NCI-H69 (cell line): ENCODE measurements around the gene FAM171A2.
A peak's percentile ranks its signal among the peaks of the same experiment; 100 is the strongest.

ENCODE experiments used
- DNase-seq: peaks from one replicate; lab custom pipeline; 2025; lab: John Stamatoyannopoulos, UW

The FAM171A2 gene

DNA sequence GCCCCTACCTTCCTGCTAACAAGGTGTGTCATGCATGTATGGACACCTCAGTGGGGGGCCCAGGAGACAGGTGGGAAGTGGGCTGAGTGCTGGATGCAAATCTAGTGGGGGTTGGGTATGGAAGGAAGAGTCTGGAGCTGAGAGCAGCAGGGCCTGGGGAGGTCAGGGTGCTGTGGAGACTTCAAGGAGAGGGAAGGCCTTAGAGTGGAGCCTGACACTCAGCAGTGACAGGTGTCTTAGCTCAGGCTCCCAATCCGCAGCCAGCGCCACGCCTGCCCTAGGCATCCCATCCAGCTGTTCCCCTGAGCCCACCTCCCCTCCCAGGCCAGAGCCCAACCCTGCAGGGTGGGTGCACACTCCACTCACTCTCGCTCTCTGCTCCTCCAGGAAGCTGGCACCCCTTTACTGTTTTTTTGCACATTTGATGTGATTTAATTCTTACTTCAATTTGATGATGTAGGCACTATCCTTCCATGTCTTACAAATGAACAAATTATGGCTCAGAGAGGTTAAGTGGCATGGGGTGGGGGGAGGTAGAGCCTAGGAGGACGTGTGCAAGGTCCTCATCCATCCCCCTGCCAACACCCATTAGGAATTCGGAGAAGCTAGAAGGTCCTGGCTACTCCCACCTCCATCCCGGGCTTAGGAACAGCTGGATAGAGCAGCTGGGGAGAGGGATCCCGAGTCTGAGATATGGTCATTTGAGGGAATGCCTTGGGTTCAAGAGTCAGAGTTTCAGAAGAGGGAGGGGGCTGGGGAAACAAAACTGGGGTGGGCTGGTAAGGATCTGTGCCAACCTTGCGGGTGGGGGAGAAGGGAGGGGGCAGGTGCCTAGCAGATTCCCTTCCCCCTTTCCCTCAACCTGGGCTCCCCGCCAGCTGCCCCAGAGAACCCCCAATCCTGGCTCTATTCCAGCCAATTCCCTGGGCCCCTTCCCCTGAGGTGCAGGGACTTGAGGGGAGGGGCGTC lies 2.1 kb downstream of the FAM171A2 start:
- peak; percentile 57 for DNase-seq

DNA sequence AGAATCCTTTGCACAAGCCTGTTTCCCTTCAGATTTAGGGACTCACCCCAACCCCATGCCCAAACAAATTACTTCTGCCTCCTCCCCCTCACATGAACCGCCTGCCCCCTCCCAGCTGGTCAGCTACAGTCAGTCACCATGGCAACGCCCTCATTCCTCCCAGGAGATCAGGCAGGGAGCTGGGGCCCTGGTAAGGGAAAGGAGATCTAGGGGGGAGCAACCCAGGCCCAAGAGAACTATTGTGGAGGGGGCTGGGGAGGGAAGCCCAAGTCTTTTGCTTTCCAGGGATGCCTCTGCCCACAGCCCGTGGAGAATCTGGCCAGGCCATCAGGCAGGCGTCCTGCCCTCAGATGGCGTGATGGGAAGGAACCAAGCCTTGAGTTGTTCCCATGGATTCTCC lies 2.8 kb downstream of the FAM171A2 start:
- peak; percentile 50 for DNase-seq

DNA sequence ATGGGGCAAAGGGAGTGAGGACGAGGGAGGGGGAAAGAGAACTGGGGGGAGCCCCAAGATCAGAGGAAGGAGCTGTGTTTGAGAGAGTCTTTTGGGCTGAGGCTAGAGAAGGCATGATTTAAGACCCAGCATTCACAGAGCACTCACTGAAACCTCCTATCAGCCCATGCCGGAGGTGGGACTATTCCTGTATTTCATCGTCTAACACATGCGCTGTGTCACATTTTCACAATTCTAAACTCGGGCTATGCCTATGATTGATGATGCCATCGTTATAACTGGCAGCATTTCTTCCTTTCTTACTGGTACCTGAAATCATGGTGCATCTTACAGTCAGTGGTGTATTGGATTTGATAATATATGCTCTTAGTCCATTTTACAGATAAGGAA lies 3.5 kb downstream of the FAM171A2 start:
- DNase-seq: no peak

DNA sequence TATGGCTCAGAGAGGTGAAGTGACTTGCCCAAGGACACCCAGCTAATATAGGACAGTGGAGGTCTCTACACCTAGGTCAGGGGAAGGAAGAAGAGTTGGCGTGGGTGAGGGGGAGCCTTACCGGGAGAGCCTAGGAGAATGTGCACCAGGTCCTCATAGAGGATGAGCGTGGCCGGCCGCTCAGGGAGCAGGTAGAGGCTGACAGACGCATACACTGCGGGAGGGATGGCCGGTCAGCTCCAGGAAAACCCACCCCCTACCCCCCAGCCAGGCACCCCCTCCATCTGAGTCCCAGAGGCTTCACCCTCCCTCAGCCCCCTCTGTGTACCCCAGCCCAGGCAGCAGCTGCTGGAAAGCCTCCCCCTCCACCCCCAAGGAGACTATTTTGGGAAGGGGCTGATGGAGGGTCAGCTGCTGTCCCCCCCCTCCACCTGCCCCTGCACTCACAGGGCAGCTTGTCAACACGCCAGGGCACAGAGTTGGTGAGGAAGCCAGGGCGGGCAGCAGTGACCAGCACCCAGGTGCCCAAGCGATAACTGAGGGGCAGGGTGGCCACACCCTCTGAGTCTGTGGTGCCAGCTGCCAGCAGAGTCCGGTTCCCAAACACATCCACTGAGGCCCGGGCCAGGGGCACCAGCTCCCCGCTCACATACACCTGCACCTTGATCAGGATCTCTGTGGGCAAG lies 4.1 kb downstream of the FAM171A2 start:
- no peak for DNase-seq

DNA sequence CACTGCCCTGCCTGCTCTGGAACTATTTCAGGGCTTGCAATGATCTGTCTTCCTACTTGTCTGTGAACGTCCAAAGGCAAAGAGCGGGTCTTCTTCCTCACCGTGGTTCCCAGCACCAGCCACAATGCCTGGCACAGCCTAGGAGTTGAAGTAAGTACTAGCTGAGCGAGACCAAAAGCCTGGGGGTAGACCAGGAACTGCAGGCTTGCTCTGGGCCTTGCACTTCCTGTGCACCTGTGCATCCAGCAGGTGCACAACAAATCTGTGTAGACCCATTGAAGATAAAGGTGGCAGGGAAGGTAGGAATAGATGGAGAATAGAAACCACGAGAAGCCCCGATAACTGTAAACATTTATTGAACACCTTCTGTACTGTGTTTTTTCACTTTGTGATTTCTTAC lies 4.6 kb downstream of the FAM171A2 start:
- DNase-seq: no peak

DNA sequence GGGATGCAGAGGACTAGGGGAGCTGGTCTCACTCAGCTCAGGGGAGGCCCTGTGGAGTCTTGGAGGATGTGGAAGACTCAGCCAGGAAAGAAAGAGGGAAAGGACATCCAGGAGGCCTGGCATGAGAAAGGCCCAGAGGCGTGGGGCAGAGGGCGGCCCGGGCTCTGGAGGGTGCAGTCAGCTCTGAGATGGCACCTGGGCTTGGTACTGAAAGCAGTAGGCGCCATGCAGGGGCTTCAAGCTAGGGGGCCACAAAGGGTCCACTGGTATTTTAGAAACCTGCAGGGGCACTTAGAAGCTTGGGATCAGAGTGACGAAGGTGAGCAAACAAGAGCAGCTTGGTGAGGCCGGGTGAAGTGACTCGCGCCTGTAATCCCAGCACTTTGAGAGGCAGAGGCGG lies 5.6 kb downstream of the FAM171A2 start:
- DNase-seq: no peak

DNA sequence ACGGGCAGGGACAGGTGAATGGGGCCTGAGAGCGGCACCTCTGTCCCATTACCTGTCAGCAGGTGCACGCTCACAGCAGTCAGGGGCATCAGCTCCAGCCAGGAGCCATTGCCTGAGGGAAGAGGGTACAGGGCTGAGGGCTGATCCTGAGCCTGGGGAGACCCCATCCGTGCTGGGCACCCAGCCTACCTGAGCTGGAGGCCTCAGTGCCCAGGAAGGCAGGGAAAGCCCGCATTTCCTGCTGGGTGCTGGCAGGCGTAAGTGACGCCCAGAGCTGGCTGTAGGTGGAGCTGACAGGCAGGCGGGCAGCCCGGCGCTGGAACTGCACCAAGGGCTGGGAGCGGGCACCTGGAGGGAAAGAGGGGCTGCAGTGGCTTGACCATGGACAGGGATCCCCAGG lies 7.4 kb downstream of the FAM171A2 start:
- DNase-seq: no peak

DNA sequence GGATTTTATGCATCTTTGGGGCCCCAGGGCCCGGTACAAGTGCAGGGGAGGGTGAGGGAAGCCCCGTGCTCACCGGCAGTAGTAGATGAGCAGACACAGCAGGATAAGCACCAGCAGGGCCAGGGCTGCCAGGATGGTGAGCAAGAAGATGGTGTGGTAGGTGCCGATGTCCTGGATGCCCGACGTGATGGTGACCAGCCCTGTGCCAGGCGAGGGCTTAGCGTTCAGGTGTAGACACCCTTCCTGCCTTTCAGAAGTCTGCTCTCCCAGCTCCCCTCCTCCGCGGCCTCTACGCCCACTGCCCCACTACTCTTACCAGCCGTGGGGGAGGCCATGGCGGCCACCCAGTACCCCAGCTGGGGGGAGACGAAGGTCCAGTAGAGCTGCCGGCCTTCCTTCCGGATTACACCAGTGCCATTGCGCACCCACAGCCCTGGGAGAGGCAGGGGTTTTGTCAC lies 8.0 kb downstream of the FAM171A2 start:
- no peak for DNase-seq

DNA sequence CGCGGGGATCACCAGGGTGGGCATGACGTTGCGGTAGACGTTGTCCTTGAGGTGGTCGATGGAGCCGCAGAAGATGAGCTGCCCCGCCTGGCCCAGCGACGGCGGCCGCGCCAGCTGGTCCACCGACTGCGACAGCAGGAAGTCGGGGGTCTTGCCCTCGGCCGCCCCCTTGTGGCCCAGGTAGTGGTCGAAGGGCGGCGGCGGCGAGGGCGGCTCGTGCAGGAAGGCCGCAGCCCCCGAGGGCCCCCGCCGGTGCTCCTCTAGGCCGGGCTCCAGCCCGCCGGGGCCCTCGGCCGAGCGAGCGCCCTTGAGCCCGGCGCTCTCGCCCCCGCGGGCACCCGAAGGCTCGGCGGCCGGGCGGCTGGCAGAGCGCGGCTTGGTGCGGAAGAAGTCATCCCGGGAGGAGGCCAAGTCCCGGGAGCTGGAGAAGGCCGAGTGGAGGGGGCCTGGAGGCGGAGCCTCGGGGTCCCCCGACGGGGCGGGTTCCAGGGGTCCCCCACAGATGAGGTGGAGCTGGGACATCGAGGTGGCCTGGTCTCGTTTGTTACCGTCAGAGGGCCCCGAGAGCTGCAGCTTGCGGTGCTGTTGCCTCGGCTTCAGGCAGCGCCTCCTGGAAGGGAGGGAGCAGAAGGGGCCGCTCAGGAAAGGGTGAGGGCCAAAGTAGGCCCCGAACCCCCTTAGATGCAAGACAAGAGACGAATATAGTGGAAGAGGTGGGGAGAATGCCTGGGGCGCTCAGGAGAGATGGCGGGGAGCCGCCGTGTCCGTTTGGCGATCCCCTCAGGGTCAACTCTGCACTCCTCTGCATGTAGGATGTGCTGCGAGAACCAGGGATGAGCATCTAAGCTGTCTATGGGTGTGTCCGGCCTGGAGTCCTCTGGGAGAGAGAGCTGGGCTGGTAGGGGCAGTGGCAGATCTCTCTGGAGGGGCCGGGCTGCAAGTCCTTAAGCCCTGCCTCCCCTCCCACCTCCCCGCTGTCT lies 8.8 kb downstream of the FAM171A2 start:
- no peak for DNase-seq

DNA sequence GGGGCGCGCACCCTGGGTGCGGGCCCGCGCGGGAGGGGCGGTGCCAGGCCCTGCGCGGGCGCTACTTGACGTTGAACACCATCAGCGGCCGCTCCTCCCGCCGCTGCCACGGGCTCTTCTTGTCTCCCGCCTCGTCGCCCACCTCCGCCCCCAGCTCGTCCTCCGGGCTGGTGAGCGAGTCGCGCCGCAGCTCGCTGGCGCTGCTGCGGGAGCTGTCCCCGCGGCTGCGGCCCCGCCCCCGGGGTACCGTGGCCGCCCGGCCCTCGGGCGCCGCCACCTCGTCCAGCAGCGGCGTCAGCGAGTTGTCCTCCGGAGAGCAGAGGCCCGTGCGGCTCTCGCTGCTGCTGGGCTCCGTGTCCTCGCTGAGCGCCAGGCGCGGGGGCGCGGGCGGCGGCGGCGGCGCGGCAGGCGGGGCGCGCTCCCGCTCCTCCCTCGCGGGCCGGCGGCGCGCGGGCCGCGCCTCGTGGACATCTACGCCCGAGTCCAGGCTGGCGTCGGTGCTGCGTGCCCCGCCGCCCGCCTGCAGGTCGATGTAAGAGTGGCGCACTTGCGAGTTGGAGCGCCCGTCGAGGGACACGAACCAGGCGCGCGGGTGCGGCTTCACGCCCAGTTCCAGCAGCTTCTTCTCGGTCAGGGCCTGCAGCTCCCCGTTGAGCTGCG lies 9.9 kb downstream of the FAM171A2 start:
- no peak for DNase-seq

DNA sequence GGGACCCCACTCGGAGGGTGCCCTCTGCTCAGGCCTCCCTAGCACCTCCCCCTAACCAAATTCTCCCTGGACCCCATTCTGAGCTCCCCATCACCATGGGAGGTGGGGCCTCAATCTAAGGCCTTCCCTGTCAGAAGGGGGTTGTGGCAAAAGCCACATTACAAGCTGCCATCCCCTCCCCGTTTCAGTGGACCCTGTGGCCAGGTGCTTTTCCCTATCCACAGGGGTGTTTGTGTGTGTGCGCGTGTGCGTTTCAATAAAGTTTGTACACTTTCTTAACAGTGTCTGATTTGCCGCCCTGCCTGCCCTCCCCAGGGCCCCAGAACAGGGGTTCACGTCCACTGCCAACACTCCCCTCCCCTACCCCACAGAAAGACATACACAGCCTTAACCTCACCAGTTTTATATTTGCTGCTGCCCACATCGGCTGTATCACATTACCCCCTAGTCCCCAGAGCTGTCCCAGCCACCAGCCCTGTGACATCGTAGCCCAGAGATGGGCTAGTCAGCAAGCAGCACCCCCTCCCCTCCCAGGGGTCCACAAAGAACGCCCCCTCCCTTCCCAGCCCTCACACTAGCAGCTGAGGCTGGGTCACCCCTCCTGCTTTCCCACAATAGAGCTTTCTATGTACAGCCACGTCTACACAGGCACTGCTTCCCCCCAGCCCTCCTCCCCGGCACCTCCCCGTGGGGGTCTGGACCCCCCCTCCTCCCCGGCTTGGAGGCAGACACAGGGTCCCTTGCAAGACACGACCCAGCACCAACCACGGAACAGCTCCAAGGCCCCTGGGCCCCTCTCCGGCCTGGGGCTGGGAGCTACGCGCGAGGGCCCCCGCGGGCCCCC lies 10.6 kb downstream of the FAM171A2 start:
- DNase-seq: no peak

DNA sequence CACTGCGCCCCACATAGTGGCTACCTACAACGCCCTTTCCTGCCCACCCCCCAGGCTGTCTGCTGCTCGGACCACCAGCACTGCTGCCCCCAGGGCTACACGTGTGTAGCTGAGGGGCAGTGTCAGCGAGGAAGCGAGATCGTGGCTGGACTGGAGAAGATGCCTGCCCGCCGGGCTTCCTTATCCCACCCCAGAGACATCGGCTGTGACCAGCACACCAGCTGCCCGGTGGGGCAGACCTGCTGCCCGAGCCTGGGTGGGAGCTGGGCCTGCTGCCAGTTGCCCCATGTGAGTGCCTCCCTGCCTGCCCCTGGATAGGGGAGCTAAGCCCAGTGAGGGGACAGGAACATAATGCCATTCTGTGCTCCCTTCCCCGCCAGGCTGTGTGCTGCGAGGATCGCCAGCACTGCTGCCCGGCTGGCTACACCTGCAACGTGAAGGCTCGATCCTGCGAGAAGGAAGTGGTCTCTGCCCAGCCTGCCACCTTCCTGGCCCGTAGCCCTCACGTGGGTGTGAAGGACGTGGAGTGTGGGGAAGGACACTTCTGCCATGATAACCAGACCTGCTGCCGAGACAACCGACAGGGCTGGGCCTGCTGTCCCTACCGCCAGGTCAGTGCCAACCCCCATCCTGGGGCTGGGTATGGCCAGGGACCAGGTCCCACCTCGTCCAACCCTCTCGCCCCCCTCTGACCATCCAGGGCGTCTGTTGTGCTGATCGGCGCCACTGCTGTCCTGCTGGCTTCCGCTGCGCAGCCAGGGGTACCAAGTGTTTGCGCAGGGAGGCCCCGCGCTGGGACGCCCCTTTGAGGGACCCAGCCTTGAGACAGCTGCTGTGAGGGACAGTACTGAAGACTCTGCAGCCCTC lies 11.5 kb downstream of the FAM171A2 start:
- DNase-seq: no peak

DNA sequence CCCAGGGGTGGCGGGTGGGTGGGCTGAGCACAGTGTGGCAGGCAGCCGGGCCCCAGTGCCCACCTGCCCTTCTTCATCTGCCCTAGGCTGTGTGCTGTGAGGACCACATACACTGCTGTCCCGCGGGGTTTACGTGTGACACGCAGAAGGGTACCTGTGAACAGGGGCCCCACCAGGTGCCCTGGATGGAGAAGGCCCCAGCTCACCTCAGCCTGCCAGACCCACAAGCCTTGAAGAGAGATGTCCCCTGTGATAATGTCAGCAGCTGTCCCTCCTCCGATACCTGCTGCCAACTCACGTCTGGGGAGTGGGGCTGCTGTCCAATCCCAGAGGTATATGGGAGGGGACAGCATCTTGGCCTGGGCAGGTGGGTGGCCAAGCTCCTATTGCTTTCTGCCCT lies 12.2 kb downstream of the FAM171A2 start:
- no peak for DNase-seq

DNA sequence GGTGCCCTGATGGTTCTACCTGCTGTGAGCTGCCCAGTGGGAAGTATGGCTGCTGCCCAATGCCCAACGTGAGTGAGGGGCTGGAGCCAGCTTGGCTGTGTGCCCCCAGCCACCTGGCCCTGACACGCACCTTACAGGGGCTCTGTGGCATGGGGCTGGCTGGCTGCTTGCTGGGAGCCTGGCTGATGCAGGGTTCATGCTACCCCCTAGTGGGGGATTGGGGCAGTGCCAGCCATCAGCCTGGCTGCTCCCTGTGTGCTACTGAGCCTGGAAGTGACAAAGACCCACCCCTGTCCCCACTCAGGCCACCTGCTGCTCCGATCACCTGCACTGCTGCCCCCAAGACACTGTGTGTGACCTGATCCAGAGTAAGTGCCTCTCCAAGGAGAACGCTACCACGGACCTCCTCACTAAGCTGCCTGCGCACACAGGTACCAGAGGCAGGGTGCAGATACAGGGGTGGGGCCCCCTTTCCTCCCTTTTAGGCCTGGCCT lies 12.9 kb downstream of the FAM171A2 start:
- peak; percentile 67 for DNase-seq

DNA sequence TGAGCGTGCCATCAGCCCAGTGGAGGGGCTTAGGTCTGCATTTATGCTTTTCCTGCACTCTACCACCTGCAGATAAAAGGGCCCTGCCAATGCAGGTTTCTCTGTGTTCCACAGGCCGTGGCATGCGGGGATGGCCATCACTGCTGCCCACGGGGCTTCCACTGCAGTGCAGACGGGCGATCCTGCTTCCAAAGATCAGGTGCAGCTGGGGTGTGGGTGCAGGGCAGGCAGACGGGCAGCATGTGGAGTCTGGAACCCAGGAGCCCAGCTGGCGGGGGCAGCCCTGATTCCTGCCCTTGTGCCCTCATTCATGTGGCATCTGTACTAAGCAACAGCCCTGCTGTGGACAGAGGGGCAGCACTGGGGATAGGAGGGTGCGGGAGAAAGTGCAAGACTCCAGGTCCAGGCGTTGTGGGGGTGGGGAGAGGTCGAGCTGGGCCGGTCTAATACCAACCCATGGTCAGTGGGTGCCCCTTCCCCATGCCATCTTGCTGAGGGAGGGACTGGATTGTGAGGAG lies 14.0 kb downstream of the FAM171A2 start:
- no peak for DNase-seq

DNA sequence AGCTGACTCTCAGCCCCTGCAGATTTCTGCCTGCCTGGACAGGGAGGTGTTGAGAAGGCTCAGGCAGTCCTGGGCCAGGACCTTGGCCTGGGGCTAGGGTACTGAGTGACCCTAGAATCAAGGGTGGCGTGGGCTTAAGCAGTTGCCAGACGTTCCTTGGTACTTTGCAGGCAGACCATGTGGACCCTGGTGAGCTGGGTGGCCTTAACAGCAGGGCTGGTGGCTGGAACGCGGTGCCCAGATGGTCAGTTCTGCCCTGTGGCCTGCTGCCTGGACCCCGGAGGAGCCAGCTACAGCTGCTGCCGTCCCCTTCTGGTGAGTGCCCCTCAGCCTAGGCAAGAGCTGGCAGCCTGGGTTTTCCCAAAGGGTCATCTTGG lies 14.7 kb downstream of the FAM171A2 start:
- DNase-seq: no peak

DNA sequence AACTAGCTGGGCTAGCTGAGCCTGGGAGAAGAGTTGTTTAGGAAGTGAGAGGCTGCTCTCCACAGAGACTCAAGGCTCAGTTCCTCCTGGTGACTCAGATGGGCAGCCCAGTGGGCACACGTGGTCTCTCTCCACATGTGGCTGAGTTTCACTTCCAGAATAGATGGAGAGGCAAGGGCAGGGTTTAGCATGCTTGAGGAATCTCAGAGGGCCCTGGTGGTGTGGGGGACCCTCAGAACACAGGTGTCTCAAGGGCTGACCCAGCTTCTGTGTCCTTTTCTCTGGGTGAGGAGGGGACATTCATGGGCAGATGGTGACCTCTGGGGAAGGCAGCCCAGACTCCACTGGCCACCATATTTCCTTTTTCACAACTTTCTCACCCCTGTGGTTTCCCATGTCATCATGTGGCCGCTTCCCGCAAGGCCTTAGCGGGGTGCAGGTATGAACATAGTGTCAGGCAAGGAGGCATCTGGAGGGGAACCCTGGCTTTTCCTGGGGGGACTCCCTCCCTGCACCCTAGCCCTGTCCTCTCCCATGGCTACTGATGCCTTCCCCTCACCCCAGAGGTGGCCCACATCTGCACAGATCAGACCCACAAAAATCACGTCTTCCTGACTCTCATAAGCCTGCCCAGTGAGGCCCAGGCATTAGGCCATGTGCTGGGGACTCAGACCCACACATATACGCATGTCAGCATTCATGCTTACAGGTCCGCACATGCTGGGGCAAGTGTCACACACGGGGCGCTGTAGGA lies 15.2 kb downstream of the FAM171A2 start:
- no peak for DNase-seq
